KMS-11 (cell line): Measurements from ENCODE around the gene OR7C2.

Source experiments
- H2AFZ ChIP-seq: fragments of 200-600 bp; sonication (generic); 2 replicates; pipeline ENCODE4 v1.6.1; 2016; ENCODE audit warnings: antibody characterized with exemption, mixed run types, low read depth
- H3K27ac ChIP-seq: fragments of 200-600 bp; sonication (generic); 2 replicates; pipeline ENCODE4 v1.6.1; 2016; ENCODE audit warnings: mild to moderate bottlenecking, mixed run types
- H3K27me3 ChIP-seq: fragments of 200-600 bp; sonication (generic); 2 replicates; pipeline ENCODE4 v1.6.1; 2017; ENCODE audit warnings: mild to moderate bottlenecking, low read depth, mixed run types, moderate library complexity; ENCODE audit not compliant: insufficient read depth
- H3K36me3 ChIP-seq: fragments of 200-600 bp; sonication (generic); 2 replicates; pipeline ENCODE4 v1.6.1; 2017; ENCODE audit warnings: mild to moderate bottlenecking, mixed run types; ENCODE audit not compliant: insufficient read depth
- H3K4me1 ChIP-seq: fragments of 200-600 bp; sonication (generic); 2 replicates; pipeline ENCODE4 v1.6.1; 2016; ENCODE audit warnings: mild to moderate bottlenecking, low read depth, mixed run types; ENCODE audit not compliant: poor library complexity, severe bottlenecking
- H3K4me2 ChIP-seq: fragments of 200-600 bp; sonication (generic); 2 replicates; pipeline ENCODE4 v1.7.0; 2016; ENCODE audit warnings: mild to moderate bottlenecking, mixed run types
- H3K4me3 ChIP-seq: fragments of 200-600 bp; sonication (generic); IDR thresholded peaks from 2 replicates; pipeline ENCODE4 v1.6.1; 2017; ENCODE audit warnings: low read depth, low read length, mixed read lengths; ENCODE audit not compliant: insufficient read depth
- H3K79me2 ChIP-seq: fragments of 200-600 bp; sonication (generic); 2 replicates; pipeline ENCODE4 v1.6.1; 2016; ENCODE audit warnings: low read depth, mixed run types; ENCODE audit not compliant: insufficient read depth
- H3K9ac ChIP-seq: fragments of 200-600 bp; sonication (generic); 2 replicates; pipeline ENCODE4 v1.6.1; 2016; ENCODE audit warnings: mild to moderate bottlenecking, mixed run types
- H4K20me1 ChIP-seq: fragments of 200-600 bp; sonication (generic); 2 replicates; pipeline ENCODE4 v1.6.1; 2016; ENCODE audit warnings: mild to moderate bottlenecking, mixed run types; ENCODE audit not compliant: insufficient read depth
- TF ChIP-seq, protein P1 (sequence below): fragments of 200-600 bp; sonication (generic); conservative IDR thresholded peaks from 2 replicates; pipeline ENCODE4 v1.6.1; 2017; ENCODE audit warnings: low read depth, mild to moderate bottlenecking, antibody characterized with exemption, low read length, moderate library complexity, mixed read lengths

The OR7C2 gene

DNA sequence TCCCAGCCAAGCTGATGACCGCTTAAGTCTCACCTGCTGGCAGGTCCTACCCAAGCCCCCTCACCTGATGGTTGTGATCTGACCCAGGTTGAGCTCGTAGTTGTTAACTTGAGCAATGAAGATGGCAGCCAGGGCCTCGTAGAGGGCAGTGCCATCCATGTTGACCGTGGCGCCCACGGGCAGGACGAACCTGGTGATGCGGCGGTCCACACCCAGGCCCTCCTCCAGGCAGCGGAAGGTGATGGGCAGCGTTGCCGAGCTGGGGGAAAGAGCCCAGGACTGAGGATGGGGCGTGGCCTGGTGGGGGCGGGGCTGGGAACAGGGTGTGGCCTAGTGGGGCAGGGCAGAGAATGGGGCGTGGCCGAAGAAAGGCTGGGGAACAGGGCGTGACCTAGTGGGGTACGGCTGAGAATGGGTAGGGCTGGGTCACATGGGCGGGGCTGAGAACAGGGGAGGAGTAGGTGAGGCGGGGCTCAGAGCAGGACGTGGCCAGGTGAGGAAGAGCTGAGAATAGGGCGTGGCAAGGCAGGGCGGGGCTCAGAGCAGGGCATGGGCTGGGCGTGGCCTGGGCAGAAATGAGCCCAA, 12.9 kb downstream of the OR7C2 start:
- H3K4me1 ChIP-seq: no peaks in the 10 kb centered on the region
- TF ChIP-seq, protein P1, sequence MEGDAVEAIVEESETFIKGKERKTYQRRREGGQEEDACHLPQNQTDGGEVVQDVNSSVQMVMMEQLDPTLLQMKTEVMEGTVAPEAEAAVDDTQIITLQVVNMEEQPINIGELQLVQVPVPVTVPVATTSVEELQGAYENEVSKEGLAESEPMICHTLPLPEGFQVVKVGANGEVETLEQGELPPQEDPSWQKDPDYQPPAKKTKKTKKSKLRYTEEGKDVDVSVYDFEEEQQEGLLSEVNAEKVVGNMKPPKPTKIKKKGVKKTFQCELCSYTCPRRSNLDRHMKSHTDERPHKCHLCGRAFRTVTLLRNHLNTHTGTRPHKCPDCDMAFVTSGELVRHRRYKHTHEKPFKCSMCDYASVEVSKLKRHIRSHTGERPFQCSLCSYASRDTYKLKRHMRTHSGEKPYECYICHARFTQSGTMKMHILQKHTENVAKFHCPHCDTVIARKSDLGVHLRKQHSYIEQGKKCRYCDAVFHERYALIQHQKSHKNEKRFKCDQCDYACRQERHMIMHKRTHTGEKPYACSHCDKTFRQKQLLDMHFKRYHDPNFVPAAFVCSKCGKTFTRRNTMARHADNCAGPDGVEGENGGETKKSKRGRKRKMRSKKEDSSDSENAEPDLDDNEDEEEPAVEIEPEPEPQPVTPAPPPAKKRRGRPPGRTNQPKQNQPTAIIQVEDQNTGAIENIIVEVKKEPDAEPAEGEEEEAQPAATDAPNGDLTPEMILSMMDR: no peak

DNA sequence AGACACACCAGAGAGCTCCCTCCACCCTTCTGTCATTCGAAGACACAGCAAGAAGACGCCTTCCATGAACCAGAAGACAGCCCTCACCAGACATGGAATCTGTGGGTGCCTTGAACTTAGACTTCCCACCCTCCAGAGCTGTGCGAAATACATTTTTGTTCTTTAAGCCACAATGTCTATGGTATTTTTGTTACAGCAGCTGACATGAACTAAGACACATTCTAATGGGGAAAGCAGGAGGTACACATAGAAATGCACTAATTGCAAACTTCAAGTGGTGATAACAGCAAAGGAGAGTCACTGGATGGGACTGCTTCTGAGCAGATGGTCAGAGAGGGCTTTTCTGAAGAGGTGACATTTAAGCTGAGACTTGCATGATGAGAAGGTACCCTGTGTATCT, 16.2 kb downstream of the OR7C2 start:
- Histone ChIP-seq H3K4me2 (no peak overlapping the region), H3K4me3 (no peak overlapping the region), H3K4me1 (no peaks in the 10 kb centered on the region), H2AFZ (no peak overlapping the region), H4K20me1 (no peaks in the 10 kb centered on the region), H3K79me2 (no peaks in the 10 kb centered on the region), H3K9ac (no peak overlapping the region), H3K27me3 (no peaks in the 10 kb centered on the region; the same call in 1 of the 2 replicates), H3K27ac (no peak overlapping the region), H3K36me3 (0 out of 2 replicates have a peak, but pooled peaks cover 3% of the 10 kb centered on the region)
- TF ChIP-seq, protein P1: no peak

More for the DNA sequence above, 12.9 kb downstream of the OR7C2 start:
- H3K36me3 ChIP-seq: no peaks in the 10 kb centered on the region
- H3K27me3 ChIP-seq: no peaks in the 10 kb centered on the region; the same call in 1 of the 2 replicates
- H3K4me3 ChIP-seq: no peak overlapping the region
- H4K20me1 ChIP-seq: no peaks in the 10 kb centered on the region
- no peak overlapping the region for H3K9ac ChIP-seq
- no peaks in the 10 kb centered on the region for H3K79me2 ChIP-seq
- H3K27ac ChIP-seq: no peak overlapping the region
- no peak overlapping the region for H2AFZ ChIP-seq
- no peak overlapping the region for H3K4me2 ChIP-seq

DNA sequence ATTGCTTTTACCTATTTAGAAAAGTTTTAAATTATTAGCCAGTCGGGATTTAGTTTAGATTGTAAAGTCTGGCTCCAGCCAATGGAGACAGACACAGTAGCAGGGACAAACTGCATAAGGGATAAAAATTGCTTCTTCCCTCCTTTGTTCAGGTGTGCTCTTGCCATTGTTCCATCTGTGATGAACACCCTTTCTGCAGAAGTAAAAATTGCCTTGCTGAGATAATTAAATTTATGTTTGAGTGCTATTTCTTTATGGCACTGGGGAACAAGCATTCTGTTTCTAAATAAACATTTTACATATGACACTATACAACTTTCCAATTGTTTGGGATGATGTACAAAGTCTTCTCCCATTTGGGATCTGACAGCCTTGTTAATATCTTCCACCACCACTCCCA, 18.0 kb downstream of the OR7C2 start:
- H3K27ac ChIP-seq: no peak overlapping the region
- no peaks in the 10 kb centered on the region; the same call in 1 of the 2 replicates for H3K27me3 ChIP-seq
- H4K20me1 ChIP-seq: no peaks in the 10 kb centered on the region
- H3K4me1 ChIP-seq: no peaks in the 10 kb centered on the region
- no peak overlapping the region for H3K9ac ChIP-seq
- no peak overlapping the region for H2AFZ ChIP-seq
- H3K4me2 ChIP-seq: no peak overlapping the region
- TF ChIP-seq, protein P1: no peak
- H3K79me2 ChIP-seq: no peaks in the 10 kb centered on the region
- 0 out of 2 replicates have a peak, but pooled peaks cover 3% of the 10 kb centered on the region for H3K36me3 ChIP-seq
- H3K4me3 ChIP-seq: no peak overlapping the region

DNA sequence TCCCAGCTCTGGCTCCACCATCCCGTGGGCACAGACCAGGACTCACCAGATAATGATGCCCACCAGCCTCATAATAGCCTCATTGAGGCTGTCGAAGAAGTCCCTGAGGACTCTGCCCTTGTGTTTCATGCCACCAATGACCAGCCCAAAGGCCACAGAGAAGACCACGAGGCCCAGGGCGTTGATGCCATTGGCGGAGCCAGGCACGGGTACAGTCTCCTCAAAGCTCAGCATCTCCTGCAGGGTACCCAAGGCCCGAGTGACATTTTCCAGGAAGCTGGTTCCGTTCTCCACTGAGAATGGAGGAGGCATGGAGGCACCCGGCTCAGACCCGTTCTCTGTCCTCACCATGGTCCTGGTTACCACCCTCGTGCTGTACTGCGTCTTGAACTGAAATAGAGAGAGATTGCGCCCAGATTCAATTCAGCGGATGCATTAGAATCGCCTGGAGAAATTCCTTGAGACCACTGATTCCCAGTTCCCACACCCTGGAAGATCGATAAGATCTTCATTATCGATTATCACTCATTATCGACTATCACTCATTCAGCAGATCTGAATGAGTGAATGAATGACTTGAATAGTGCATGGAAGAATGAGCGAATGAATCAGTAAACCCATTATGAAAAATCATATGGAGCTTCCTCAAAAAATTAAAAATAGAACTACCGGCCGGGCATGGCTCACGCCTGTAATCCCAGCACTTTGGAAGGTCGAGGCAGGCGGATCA, 20.8 kb downstream of the OR7C2 start:
- no peaks in the 10 kb centered on the region for H4K20me1 ChIP-seq
- H3K27ac ChIP-seq: no peak overlapping the region
- H3K4me1 ChIP-seq: no peaks in the 10 kb centered on the region
- 0 out of 2 replicates have a peak, but pooled peaks cover 3% of the 10 kb centered on the region for H3K36me3 ChIP-seq
- TF ChIP-seq, protein P1: no peak
- no peaks in the 10 kb centered on the region for H3K79me2 ChIP-seq
- H3K4me3 ChIP-seq: no peak overlapping the region
- no peak overlapping the region for H3K4me2 ChIP-seq
- H3K27me3 ChIP-seq: no peaks in the 10 kb centered on the region; the same call in 1 of the 2 replicates
- H3K9ac ChIP-seq: no peak overlapping the region
- no peak overlapping the region for H2AFZ ChIP-seq
